HG02943 (cell line): ENCODE measurements around the gene GABBR1.

Experiments used
- ATAC-seq: cut with Tn5 transposase; IDR thresholded peaks from one replicate; pipeline ENCODE4 v1.9.1; 2021; ENCODE audit warnings: mild to moderate bottlenecking, low read depth, moderate library complexity; ENCODE audit not compliant: unreplicated experiment

Gene GABBR1

GRCh38 chr6:29625337-29625930 is 7.5 kb downstream of the GABBR1 start:
- ATAC-seq, result no peak

GRCh38 chr6:29624520-29624961 is 8.4 kb downstream of the GABBR1 start:
- no peak for ATAC-seq

GRCh38 chr6:29620630-29621029 is 12.4 kb downstream of the GABBR1 start:
- ATAC-seq, result no peak

- no peak for ATAC-seq
Measured at GRCh38 chr6:29619578-29620160, 13.3 kb downstream of the GABBR1 start.

GRCh38 chr6:29617782-29618554 is 15.0 kb downstream of the GABBR1 start:
- no peak for ATAC-seq

- ATAC-seq, result no peak
Measured at GRCh38 chr6:29611426-29611825, 21.6 kb downstream of the GABBR1 start.

GRCh38 chr6:29610540-29610939 is 22.4 kb downstream of the GABBR1 start:
- no peak for ATAC-seq

GRCh38 chr6:29608131-29608530 is 24.9 kb downstream of the GABBR1 start:
- ATAC-seq, result no peak

- ATAC-seq, result no peak
Measured at GRCh38 chr6:29603930-29604329, 29.1 kb downstream of the GABBR1 start.

GRCh38 chr6:29603456-29603855 is 29.5 kb downstream of the GABBR1 start:
- ATAC-seq, result no peak

- no peak for ATAC-seq
Measured at GRCh38 chr6:29602564-29603361, 30.2 kb downstream of the GABBR1 start.

GRCh38 chr6:29598172-29598747 is 34.7 kb downstream of the GABBR1 start:
- no peak for ATAC-seq

- no peak for ATAC-seq
Measured at GRCh38 chr6:29597184-29597583, 35.8 kb downstream of the GABBR1 start.

- ATAC-seq, result no peak
Measured at GRCh38 chr6:29596381-29596900, 36.5 kb downstream of the GABBR1 start.

- ATAC-seq, result no peak
Measured at GRCh38 chr6:29593199-29593855, 39.7 kb downstream of the GABBR1 start.

GRCh38 chr6:29591677-29592076 is 41.3 kb downstream of the GABBR1 start:
- ATAC-seq, result no peak

GRCh38 chr6:29590218-29590808 is 42.7 kb downstream of the GABBR1 start:
- no peak for ATAC-seq

GRCh38 chr6:29589423-29590048 is 43.4 kb downstream of the GABBR1 start:
- no peak for ATAC-seq

GRCh38 chr6:29584821-29585220 is 48.2 kb downstream of the GABBR1 start, which contains the start of gene OR2H2:
TSS of gene OR2H2 (plus strand) at chr6:29585121. CDS start at chr6:29587945, 2,824 bp downstream.
- no peak for ATAC-seq
